ENCODE data around the gene EIF4EBP3. TPM values are rescaled to one million over a fixed set of nuclear protein-coding genes. Genes with fewer than 3 reads are reported as not detected.
A peak's percentile ranks its signal among the peaks of the same experiment; 100 is the strongest.

Gene EIF4EBP3
- total RNA-seq, 1 experiment from 2014 or later: 8.4 TPM

- ChIA-PET POLR2A (interaction anchor here (1.0 to 4.4 kb wide), 2 partner anchors 8 to 17 kb away, joined by 3 to 29 read pairs; partner anchors contain the start of genes EIF4EBP3 and SRA1), CTCF (interaction anchor here (1.4 kb wide), 1 partner anchor 74 kb away, joined by 6 read pairs; the partner anchor contains the start of gene TMCO6)
- Mint-ChIP-seq H3K9me3 (no peaks in the 10 kb centered on the region), H3K27ac (peak overlapping the region; percentile 73), H3K36me3 (peaks cover 20% of the 10 kb centered on the region), H3K4me1 (peaks cover 19% of the 10 kb centered on the region), H3K4me3 (peak overlapping the region; percentile 88), H3K27me3 (ENCODE audit: low read depth) (peaks cover 3% of the 10 kb centered on the region; the same call in 1 of the 2 replicates)
- no peak for DNase-seq (ENCODE audit: low spot score)
- TF ChIP-seq PRRX2 (CRISPR knock-in tag; IDR thresholded peaks at IDR 0.05) (no peak), NFATC4 (CRISPR knock-in tag; IDR thresholded peaks at IDR 0.05) (no peak), USF2 (CRISPR knock-in tag; IDR thresholded peaks at IDR 0.05) (no peak), TP53 (CRISPR knock-in tag; IDR thresholded peaks at IDR 0.05) (no peak), ATF1 (CRISPR knock-in tag; IDR thresholded peaks at IDR 0.05) (no peak), SMAD4 (CRISPR knock-in tag; IDR thresholded peaks at IDR 0.05) (no peak), ERG (CRISPR knock-in tag; IDR thresholded peaks at IDR 0.05) (no peak), RELA (CRISPR knock-in tag; IDR thresholded peaks at IDR 0.05; ENCODE audit: borderline replicate concordance) (no peak), ZBTB43 (CRISPR knock-in tag; IDR thresholded peaks at IDR 0.05) (no peak), MXD4 (CRISPR knock-in tag; IDR thresholded peaks at IDR 0.05; ENCODE audit: borderline replicate concordance) (no peak), CTCF (IDR thresholded peaks at IDR 0.05) (no peak), ESRRA (CRISPR knock-in tag; IDR thresholded peaks at IDR 0.05; ENCODE audit: borderline replicate concordance) (no peak), ZNF671 (CRISPR knock-in tag; IDR thresholded peaks at IDR 0.05) (no peak), SOX15 (CRISPR knock-in tag; IDR thresholded peaks at IDR 0.05) (no peak)
- ATAC-seq: no peak
Observed at GRCh38 chr5:140565024-140565779, 17.7 kb downstream of the EIF4EBP3 start.

GRCh38 chr5:140565780-140566095, 18.3 kb downstream of the EIF4EBP3 start:
- no peak overlapping the region for H3K27ac Mint-ChIP-seq
- ChIA-PET POLR2A (interaction anchor here (1.0 to 4.4 kb wide), 2 partner anchors 9 to 18 kb away, joined by 3 to 29 read pairs; partner anchors contain the start of genes EIF4EBP3 and SRA1), CTCF (interaction anchor here (1.4 kb wide), 1 partner anchor 73 kb away, joined by 6 read pairs; the partner anchor contains the start of gene TMCO6)
- H3K36me3 Mint-ChIP-seq: peaks cover 20% of the 10 kb centered on the region
- DNase-seq (ENCODE audit: low spot score): no peak
- H3K27me3 Mint-ChIP-seq (ENCODE audit: low read depth): peaks cover 3% of the 10 kb centered on the region; the same call in 1 of the 2 replicates
- H3K4me3 Mint-ChIP-seq: peak overlapping the region; percentile 88
- H3K4me1 Mint-ChIP-seq: peaks cover 19% of the 10 kb centered on the region
- H3K9me3 Mint-ChIP-seq: no peaks in the 10 kb centered on the region
- no peak for ATAC-seq
- TF ChIP-seq ATF6 (CRISPR knock-in tag; IDR thresholded peaks at IDR 0.05) (no peak), ZNF281 (CRISPR knock-in tag; IDR thresholded peaks at IDR 0.05) (no peak), ZNF671 (CRISPR knock-in tag; IDR thresholded peaks at IDR 0.05) (no peak)
